ENCODE results near the gene FAM156B. TPM values are rescaled to one million over a fixed set of nuclear protein-coding genes. Genes with fewer than 3 reads are reported as not detected.
"Not testable (repeated sequence)": the region's sequence is repeated elsewhere in the genome, so short reads cannot be mapped to it uniquely, and the experiment has no call there.

FAM156B gene
- total RNA-seq, 2 experiments from 2014 or later: 9.2 to 13.0 TPM

DNA sequence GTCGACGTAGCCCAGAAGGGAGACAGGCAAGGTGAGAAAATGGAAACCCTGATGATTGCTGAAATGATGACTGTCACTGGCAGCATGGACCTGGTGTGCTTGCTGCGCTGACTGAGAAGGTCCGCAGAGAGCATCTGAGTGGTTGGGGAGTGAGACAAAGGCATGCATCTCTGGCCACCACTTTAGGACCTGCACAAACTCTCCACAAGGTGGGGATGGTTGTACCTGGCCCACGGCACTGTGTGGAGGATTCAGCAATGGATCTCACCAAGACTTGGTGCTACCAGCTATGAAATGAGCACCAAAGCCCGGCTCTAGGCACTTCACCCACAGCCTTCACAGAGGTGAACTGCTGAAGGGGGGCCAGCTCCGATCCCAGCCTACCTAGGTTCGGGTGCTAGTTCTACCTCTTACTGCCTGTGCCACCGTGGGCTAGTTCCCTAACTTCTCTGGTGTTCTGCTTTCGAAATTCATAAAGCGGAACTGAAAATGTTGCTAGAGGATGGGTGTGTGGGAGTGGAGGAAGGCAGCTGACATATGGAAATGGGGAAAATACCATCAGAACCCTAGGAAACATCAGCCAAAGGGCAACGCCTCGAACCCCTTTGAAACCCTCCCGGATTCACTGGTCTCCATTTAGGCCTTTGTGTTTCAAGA lies 48.8 kb downstream of the FAM156B start:
- H3K4me1 ChIP-seq (ENCODE audit: insufficient read depth, low read length); intact Hi-C loops (cut with DNase I, micrococcal nuclease); H3K4me3 ChIP-seq (ENCODE audit: low read length); H3K36me3 ChIP-seq (ENCODE audit: insufficient read depth, low read length); H3K27ac ChIP-seq (ENCODE audit: low read depth in 1 of 2, low read length in 2 of 2); H3K4me3 Mint-ChIP-seq; DNase-seq; H3K27me3 Mint-ChIP-seq; POLR2A ChIA-PET; H3K4me1 Mint-ChIP-seq (ENCODE audit: low read depth); H3K9me3 ChIP-seq (ENCODE audit: control insufficient read depth in 1 of 2, insufficient read depth in 1 of 2, low read length in 2 of 2); H3K27ac Mint-ChIP-seq; H3K27me3 ChIP-seq (ENCODE audit: control insufficient read depth in 1 of 2, insufficient read depth in 2 of 2, low read length in 2 of 2); H3K36me3 Mint-ChIP-seq (ENCODE audit: low read depth); ATAC-seq (ENCODE audit: poor library complexity); CTCF ChIA-PET; H3K9me3 Mint-ChIP-seq: not testable (repeated sequence)

DNA sequence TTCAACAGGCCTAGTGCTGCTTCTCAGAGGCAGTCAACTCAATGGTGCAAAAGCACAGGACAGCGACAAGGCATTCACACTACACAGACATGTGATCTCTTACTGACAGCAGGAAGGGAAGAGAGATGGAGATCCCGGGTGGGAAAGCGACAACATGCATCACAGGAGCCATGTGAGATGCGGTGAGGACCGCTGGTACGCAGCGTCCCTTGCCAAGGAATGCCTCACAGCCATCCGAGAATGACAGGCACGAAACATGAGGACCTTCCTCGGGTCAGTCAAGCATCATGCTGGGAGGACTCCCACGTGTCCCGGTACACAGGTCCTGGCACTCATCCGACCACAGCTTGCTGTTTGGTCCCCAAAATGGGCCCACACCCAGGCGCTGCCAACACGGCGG lies 50.4 kb downstream of the FAM156B start:
- H3K27ac Mint-ChIP-seq; H3K4me1 Mint-ChIP-seq (ENCODE audit: low read depth); H3K27me3 ChIP-seq (ENCODE audit: control insufficient read depth in 1 of 2, insufficient read depth in 2 of 2, low read length in 2 of 2); H3K4me3 ChIP-seq (ENCODE audit: low read length); H3K36me3 Mint-ChIP-seq (ENCODE audit: low read depth); POLR2A ChIA-PET; ATAC-seq (ENCODE audit: poor library complexity); H3K4me3 Mint-ChIP-seq; H3K36me3 ChIP-seq (ENCODE audit: insufficient read depth, low read length); intact Hi-C loops (cut with DNase I, micrococcal nuclease); DNase-seq; H3K4me1 ChIP-seq (ENCODE audit: insufficient read depth, low read length); H3K27ac ChIP-seq (ENCODE audit: low read depth in 1 of 2, low read length in 2 of 2); CTCF ChIA-PET; H3K9me3 ChIP-seq (ENCODE audit: control insufficient read depth in 1 of 2, insufficient read depth in 1 of 2, low read length in 2 of 2); H3K9me3 Mint-ChIP-seq; H3K27me3 Mint-ChIP-seq: not testable (repeated sequence)

DNA sequence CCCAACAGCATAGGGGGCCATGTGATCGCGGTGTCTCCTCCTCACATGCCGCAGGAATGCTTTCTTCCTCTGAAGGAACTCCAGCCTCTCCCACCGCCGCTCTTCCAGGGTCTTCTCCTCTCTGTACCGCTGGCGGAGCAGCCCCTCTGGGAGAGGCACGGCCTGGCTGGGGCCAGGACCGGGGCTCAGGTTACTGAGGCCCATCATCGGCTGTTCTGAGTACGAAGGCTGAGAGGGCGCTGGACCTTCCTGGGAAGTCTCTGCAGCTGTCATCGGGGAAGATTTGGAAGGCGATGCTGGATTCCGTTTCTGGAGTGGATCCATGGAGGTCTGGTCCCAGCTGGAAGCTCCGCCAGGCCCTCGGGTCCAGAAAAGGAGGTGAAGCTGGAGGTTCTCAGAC lies 51.1 kb downstream of the FAM156B start:
- H3K36me3 ChIP-seq (ENCODE audit: insufficient read depth, low read length); H3K4me1 ChIP-seq (ENCODE audit: insufficient read depth, low read length); H3K4me3 ChIP-seq (ENCODE audit: low read length); H3K4me3 Mint-ChIP-seq; H3K27ac Mint-ChIP-seq; H3K4me1 Mint-ChIP-seq (ENCODE audit: low read depth); H3K36me3 Mint-ChIP-seq (ENCODE audit: low read depth); ATAC-seq (ENCODE audit: poor library complexity); intact Hi-C loops (cut with DNase I, micrococcal nuclease); H3K9me3 ChIP-seq (ENCODE audit: control insufficient read depth in 1 of 2, insufficient read depth in 1 of 2, low read length in 2 of 2); H3K27ac ChIP-seq (ENCODE audit: low read depth in 1 of 2, low read length in 2 of 2); POLR2A ChIA-PET; H3K9me3 Mint-ChIP-seq; H3K27me3 Mint-ChIP-seq; DNase-seq; H3K27me3 ChIP-seq (ENCODE audit: control insufficient read depth in 1 of 2, insufficient read depth in 2 of 2, low read length in 2 of 2); CTCF ChIA-PET: not testable (repeated sequence)

DNA sequence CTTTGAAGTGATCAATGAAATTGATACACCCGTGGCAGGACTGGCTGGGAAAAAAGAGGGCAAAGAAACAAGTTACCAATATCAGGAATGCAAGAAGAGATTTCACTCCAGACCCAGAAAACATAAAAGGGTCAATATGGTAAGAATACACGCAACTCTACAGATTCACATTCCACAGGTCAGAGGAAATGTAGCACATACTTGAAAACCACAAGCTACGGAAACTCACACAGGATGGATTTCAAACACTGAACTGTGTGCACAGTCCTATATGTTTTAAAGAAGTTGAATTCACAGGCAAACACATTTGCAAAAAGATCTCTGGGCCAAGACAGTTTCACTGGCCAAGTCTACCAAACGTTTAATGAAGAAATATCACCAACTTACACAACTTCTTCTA lies 52.2 kb downstream of the FAM156B start:
- intact Hi-C loops (cut with DNase I, micrococcal nuclease); H3K4me1 Mint-ChIP-seq (ENCODE audit: low read depth); H3K27me3 ChIP-seq (ENCODE audit: control insufficient read depth in 1 of 2, insufficient read depth in 2 of 2, low read length in 2 of 2); H3K4me1 ChIP-seq (ENCODE audit: insufficient read depth, low read length); POLR2A ChIA-PET; H3K27ac ChIP-seq (ENCODE audit: low read depth in 1 of 2, low read length in 2 of 2); H3K36me3 ChIP-seq (ENCODE audit: insufficient read depth, low read length); ATAC-seq (ENCODE audit: poor library complexity); H3K9me3 Mint-ChIP-seq; H3K27ac Mint-ChIP-seq; H3K9me3 ChIP-seq (ENCODE audit: control insufficient read depth in 1 of 2, insufficient read depth in 1 of 2, low read length in 2 of 2); CTCF ChIA-PET; H3K4me3 ChIP-seq (ENCODE audit: low read length); DNase-seq; H3K27me3 Mint-ChIP-seq; H3K4me3 Mint-ChIP-seq; H3K36me3 Mint-ChIP-seq (ENCODE audit: low read depth): not testable (repeated sequence)

DNA sequence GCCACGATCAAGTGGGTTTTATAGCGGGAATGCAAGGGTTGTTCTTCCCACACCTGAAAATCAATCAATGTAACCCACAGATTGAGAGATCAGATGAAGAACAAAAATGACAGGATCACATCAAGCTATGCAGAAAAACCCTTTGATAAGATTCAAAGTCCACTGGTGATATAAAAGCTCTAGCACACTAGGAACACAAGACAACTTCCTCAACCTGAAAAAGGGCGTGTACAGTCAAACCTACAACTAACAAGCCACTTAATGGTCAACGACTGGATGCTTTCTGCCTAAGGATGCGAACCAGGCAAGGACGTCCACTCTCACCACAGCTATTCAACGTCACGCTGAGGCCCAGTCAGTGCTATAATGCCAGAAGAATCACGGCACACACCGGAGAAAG lies 52.8 kb downstream of the FAM156B start:
- H3K27me3 ChIP-seq (ENCODE audit: control insufficient read depth in 1 of 2, insufficient read depth in 2 of 2, low read length in 2 of 2); H3K36me3 ChIP-seq (ENCODE audit: insufficient read depth, low read length); H3K27ac Mint-ChIP-seq; H3K4me1 Mint-ChIP-seq (ENCODE audit: low read depth); H3K9me3 Mint-ChIP-seq; H3K4me3 ChIP-seq (ENCODE audit: low read length); H3K4me3 Mint-ChIP-seq; H3K9me3 ChIP-seq (ENCODE audit: control insufficient read depth in 1 of 2, insufficient read depth in 1 of 2, low read length in 2 of 2); H3K27me3 Mint-ChIP-seq; intact Hi-C loops (cut with DNase I, micrococcal nuclease); H3K27ac ChIP-seq (ENCODE audit: low read depth in 1 of 2, low read length in 2 of 2); H3K4me1 ChIP-seq (ENCODE audit: insufficient read depth, low read length); DNase-seq; CTCF ChIA-PET; POLR2A ChIA-PET; ATAC-seq (ENCODE audit: poor library complexity); H3K36me3 Mint-ChIP-seq (ENCODE audit: low read depth): not testable (repeated sequence)

Other genes starting within 250 kb of the FAM156B start
- gene SSX7, start 242.4 kb upstream of the FAM156B start, total RNA-seq: not detected
- not detected for gene SSX2, start 190.2 kb upstream of the FAM156B start, total RNA-seq
- not detected for gene SSX2B, start 146.1 kb upstream of the FAM156B start, total RNA-seq
- gene SPANXN5, start 99.9 kb upstream of the FAM156B start, total RNA-seq: not detected
- gene XAGE5, start 86.0 kb upstream of the FAM156B start, total RNA-seq: not detected
- not detected for gene XAGE3, start 29.2 kb upstream of the FAM156B start, total RNA-seq
- gene FAM156A, start 61.2 kb downstream of the FAM156B start, total RNA-seq: 10 to 100 TPM; 16.0 TPM
- not detected for gene GPR173, start 151.5 kb downstream of the FAM156B start, total RNA-seq
- gene TSPYL2, start 185.0 kb downstream of the FAM156B start, total RNA-seq: 100 to 1,000 TPM; 428 to 461 TPM
- gene KANTR, start 196.8 kb downstream of the FAM156B start, total RNA-seq: 1 to 10 TPM; 6.2 to 6.8 TPM